K562 (cell line): ENCODE measurements around the gene EIF3I. TPM values are rescaled to one million over a fixed set of nuclear protein-coding genes. Genes with fewer than 3 reads are reported as not detected.

Source experiments
- CC2D1A ChIP-seq: fragments of 450-650 bp; IDR thresholded peaks from 2 replicates; pipeline ENCODE4 v1.6.1; 2017; ENCODE audit warnings: mild to moderate bottlenecking
- ETV1 ChIP-seq: fragments of 450-650 bp; conservative IDR thresholded peaks from 2 replicates; pipeline ENCODE4 v1.6.1; 2016; ENCODE audit warnings: missing genetic modification characterization, control low read depth, low read depth, missing compliant biosample characterization
- MAFK ChIP-seq: IDR thresholded peaks from 2 replicates; pipeline ENCODE4 v1.6.1; 2011; ENCODE audit warnings: low read length, improper control_type of control experiment
- MEF2D ChIP-seq: conservative IDR thresholded peaks from 2 replicates; pipeline ENCODE4 v1.6.1; 2016; ENCODE audit warnings: low read depth, missing genetic modification characterization, missing compliant biosample characterization
- MYC ChIP-seq, 2 experiments: fragments of 250-450 bp in 1 of 2; sonication (Bioruptor Pico) in 1 of 2; IDR thresholded peaks; 2 replicates each; pipeline versions ENCODE4 v1.5.1 to v1.6.1; 2012 to 2021; ENCODE audit warnings: low read depth in 2 of 2, borderline replicate concordance in 1 of 2, improper control_type of control experiment in 1 of 2, low read length in 1 of 2, mild to moderate bottlenecking in 1 of 2, moderate library complexity in 1 of 2
- NKRF ChIP-seq: fragments of 450-650 bp; IDR thresholded peaks from 2 replicates; pipeline ENCODE4 v1.6.1; 2016; ENCODE audit warnings: borderline replicate concordance
- PHTF2 ChIP-seq: fragments of 250-450 bp; sonication (Bioruptor Pico); IDR thresholded peaks from 2 replicates; pipeline ENCODE4 v1.5.0; 2021; ENCODE audit warnings: mild to moderate bottlenecking
- SP2 ChIP-seq: IDR thresholded peaks from 2 replicates; pipeline ENCODE4 v1.6.1; 2011; ENCODE audit warnings: mild to moderate bottlenecking, low read depth, low read length, moderate library complexity; ENCODE audit not compliant: poor library complexity, severe bottlenecking; ENCODE audit errors: extremely low read depth
- SREBF1 ChIP-seq: fragments of 150-350 bp; IDR thresholded peaks from 2 replicates; pipeline ENCODE4 v1.6.1; 2014; ENCODE audit warnings: antibody characterized with exemption, low read depth, low read length, borderline replicate concordance
- THAP7 ChIP-seq: fragments of 250-450 bp; sonication (Bioruptor Pico); IDR thresholded peaks from 2 replicates; pipeline ENCODE4 v1.5.0; 2021
- ZBTB40 ChIP-seq, 2 experiments: fragments of 450-650 bp in 1 of 2; sonication (generic) in 1 of 2; formaldehyde crosslinking in 1 of 2; IDR thresholded peaks; 2 replicates each; pipeline versions ENCODE4 v1.7.1 to v1.9.0; 2016 to 2022; ENCODE audit warnings: inconsistent platforms in 1 of 2, mild to moderate bottlenecking in 1 of 2, missing genetic modification reagents in 1 of 2
- polyA plus RNA-seq, 8 experiments: library from polyadenylated mRNA; depleted of rRNA in 4 of 8; stranded (reverse) in 5 of 8; unstranded in 3 of 8; fragments of >200 nt; fragmentation: Nextera tagmentation in 2 of 8; fragmentation: Illumina TruSeq in 1 of 8; extraction: Ambion mirVana in 2 of 8; extraction: Trizol in 1 of 8; gene quantifications; 2 replicates each; pipeline versions ENCODE4 v1.2.1 to v1.2.3, GENCODE V29; 2011 to 2014; ENCODE audit warnings: inconsistent platforms in 1 of 8, missing spikeins in 1 of 8
- total RNA-seq, 7 experiments: library from RNA; depleted of rRNA in 6 of 7; stranded (reverse); fragments of >200 nt in 6 of 7; fragmentation: Illumina TruSeq in 2 of 7; extraction: Trizol in 2 of 7; gene quantifications; 2 replicates each; pipeline versions ENCODE4 v1.2.1 to v1.2.3, GENCODE V29; 2011 to 2021; ENCODE audit warnings: low replicate concordance in 1 of 7
- TF ChIP-seq, protein P1 (sequence below), 2 experiments: fragments of 450-650 bp in 1 of 2; sonication (generic) in 1 of 2; formaldehyde crosslinking in 1 of 2; IDR thresholded peaks in 1 of 2; conservative IDR thresholded peaks in 1 of 2; 2 replicates each; pipeline versions ENCODE4 v1.6.1 to v1.8.1; 2016 to 2023; ENCODE audit warnings: mild to moderate bottlenecking in 2 of 2, moderate library complexity in 2 of 2, inconsistent platforms in 1 of 2, missing genetic modification reagents in 1 of 2

Gene EIF3I
- total and polyA plus RNA-seq, 9 of the 15 experiments (the other 6 are each of a cell fraction or from before 2014, with no cell fraction given): 414 to 1,526 (median 635) TPM

- TF ChIP-seq MEF2D (tag) (no peak), MAFK (no peak), ZBTB40 (IDR thresholded peaks at IDR 0.05) (no peak), ZBTB40 (CRISPR knock-in tag; IDR thresholded peaks at IDR 0.05) (no peak), SREBF1 (no peak), PHTF2 (no peak), MYC (IDR thresholded peaks at IDR 0.05; ENCODE audit: low read depth, low read length) (peak; percentile 11; the same call in 1 of the 2 replicates), MYC (CRISPR knock-in tag; IDR thresholded peaks at IDR 0.05; ENCODE audit: borderline replicate concordance, low read depth) (no peak), CC2D1A (no peak), NKRF (peak; percentile 51; the same call in 1 of the 2 replicates), ETV1 (tag) (0 out of 2 replicates have a peak, but pooled peaks have one; percentile 31), SP2 (no peak), THAP7 (no peak)
- TF ChIP-seq, protein P1, sequence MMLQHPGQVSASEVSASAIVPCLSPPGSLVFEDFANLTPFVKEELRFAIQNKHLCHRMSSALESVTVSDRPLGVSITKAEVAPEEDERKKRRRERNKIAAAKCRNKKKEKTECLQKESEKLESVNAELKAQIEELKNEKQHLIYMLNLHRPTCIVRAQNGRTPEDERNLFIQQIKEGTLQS (IDR thresholded peaks at IDR 0.05): no peak
- TF ChIP-seq, protein P1 (CRISPR knock-in tag; conservative IDR thresholded peaks at IDR 0.05): no peak
These were observed 21.0 kb upstream of the EIF3I start (continued) for GRCh38 chr1:32201011-32201855.
